GM20000 (cell line): Measurements from ENCODE around the gene ZBP1.

Source experiments
- DNase-seq: peaks from one replicate; pipeline ENCODE4 v3.0.0; 2012; ENCODE audit warnings: low spot score
- CTCF ChIP-seq: IDR thresholded peaks from 2 replicates; pipeline ENCODE4 v1.5.1; 2012; ENCODE audit warnings: mild to moderate bottlenecking, control low read depth; ENCODE audit errors: extremely low read depth, missing control alignments

The ZBP1 gene

GRCh38 chr20:57573894-57574293 is 46.3 kb downstream of the ZBP1 start:
- no peak for DNase-seq
- TF ChIP-seq CTCF = no peak

GRCh38 chr20:57573242-57573641 is 47.0 kb downstream of the ZBP1 start:
- TF ChIP-seq CTCF = no peak
- no peak for DNase-seq

- no peak for DNase-seq
- no peak for TF ChIP-seq CTCF
Measured at GRCh38 chr20:57571782-57572416, 48.3 kb downstream of the ZBP1 start.

GRCh38 chr20:57570920-57571319 is 49.3 kb downstream of the ZBP1 start:
- no peak for TF ChIP-seq CTCF
- DNase-seq = no peak

GRCh38 chr20:57570145-57570850 is 49.9 kb downstream of the ZBP1 start:
- no peak for DNase-seq
- TF ChIP-seq CTCF = no peak

- no peak for DNase-seq
- no peak for TF ChIP-seq CTCF
Measured at GRCh38 chr20:57568960-57569359, 51.3 kb downstream of the ZBP1 start.

- no peak for TF ChIP-seq CTCF
- DNase-seq = no peak
Measured at GRCh38 chr20:57568088-57568896, 51.9 kb downstream of the ZBP1 start.
